T-helper 2 cell (primary cell): ENCODE measurements around the gene TBC1D24.
"Not testable (repeated sequence)": the region's sequence is repeated elsewhere in the genome, so short reads cannot be mapped to it uniquely, and the experiment has no call there.

Source experiments
- DNase-seq, 5 experiments: peaks; one replicate each; pipeline versions ENCODE4 v3.0.0 to v3.0.0-alpha.2; 2012 to 2022
- total RNA-seq, 2 donors: gene quantifications; one replicate each; lab custom pipeline; 2026; lab: John Stamatoyannopoulos, UW

The TBC1D24 gene
- total RNA-seq = 7.7 to 7.8 reads per million in 2 donors

GRCh38 chr16:2474877-2475412 lies at the start of gene TBC1D24:
Gene TBC1D24 (plus strand): TSS chr16:2475127. CDS start chr16:2496149, 21,022 bp downstream.
- DNase-seq = peak; percentile 63 to 82 (median 66)

DNA sequence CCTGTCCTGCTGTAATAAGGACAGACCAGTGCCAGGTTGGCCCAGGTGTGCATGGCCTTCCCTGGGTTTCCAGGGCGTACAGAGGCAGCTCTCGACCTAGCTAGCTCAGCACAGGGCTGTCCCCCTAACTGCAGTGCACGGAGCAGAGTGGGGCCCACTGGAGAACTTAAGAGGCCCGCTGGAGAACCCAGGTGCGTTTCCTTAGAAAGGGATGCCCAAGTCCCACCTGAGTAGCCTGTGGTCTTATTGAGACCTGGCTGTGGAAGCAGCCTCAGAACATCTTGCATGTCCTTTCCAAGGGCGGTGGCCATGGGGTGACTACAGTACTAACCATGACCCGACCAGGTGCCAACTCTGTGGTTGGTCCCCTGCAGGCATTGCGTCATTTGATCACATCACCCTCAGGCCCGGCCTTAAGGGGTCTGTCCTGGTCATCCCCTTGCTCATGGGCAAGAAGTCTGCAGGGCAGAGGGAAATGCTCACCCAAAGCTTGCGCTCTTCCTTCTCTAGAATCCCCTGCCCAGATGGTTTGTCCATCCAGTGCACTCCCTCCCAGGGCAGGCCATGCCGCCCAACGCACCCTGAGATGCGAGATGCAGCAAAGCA lies 49.0 kb upstream of the TBC1D24 start:
- DNase-seq = no peak

- no peak for DNase-seq
Measured at GRCh38 chr16:2426941-2427361, 48.0 kb upstream of the TBC1D24 start.

- no peak for DNase-seq
Measured at GRCh38 chr16:2427526-2427925, 47.4 kb upstream of the TBC1D24 start.

DNA sequence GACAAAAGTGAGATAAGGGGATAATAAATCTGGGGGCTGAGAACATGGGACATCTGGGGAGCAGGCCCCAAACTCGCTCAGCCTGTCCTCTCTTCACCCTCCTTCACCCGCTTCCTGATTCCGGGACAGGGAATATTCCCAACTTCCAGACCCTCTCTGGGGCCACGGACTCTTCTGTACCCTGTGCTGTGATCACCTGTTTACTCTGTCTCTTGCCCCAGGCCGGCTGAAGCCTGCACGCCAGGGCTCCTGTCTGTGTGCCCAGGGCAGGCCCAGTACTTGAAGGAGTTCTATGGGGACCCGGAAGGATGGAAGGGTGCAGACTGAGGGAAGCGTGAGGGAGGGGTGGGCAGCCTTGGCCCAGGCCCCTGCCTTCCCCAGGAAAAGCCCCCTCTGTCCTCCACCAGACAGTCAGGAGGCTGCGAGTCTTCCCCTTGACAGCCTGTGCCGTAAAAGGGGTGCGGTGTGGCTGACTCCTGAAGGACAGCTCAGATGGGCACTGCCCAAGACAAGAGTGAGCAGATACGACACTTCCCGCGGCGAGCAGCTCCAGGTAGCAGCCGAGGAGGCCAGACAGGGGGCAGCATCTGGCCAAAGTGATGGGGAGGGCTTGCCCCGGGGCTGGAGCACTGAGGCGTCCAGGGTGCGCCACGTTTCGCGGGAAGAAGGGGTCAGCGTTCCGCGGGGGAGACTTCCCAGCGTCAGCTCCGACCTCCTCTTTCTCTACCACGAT lies 46.7 kb upstream of the TBC1D24 start:
- peak in 1 of 5 experiments; percentile 15 for DNase-seq

GRCh38 chr16:2428784-2429033 lies 46.2 kb upstream of the TBC1D24 start:
- DNase-seq = no peak

DNA sequence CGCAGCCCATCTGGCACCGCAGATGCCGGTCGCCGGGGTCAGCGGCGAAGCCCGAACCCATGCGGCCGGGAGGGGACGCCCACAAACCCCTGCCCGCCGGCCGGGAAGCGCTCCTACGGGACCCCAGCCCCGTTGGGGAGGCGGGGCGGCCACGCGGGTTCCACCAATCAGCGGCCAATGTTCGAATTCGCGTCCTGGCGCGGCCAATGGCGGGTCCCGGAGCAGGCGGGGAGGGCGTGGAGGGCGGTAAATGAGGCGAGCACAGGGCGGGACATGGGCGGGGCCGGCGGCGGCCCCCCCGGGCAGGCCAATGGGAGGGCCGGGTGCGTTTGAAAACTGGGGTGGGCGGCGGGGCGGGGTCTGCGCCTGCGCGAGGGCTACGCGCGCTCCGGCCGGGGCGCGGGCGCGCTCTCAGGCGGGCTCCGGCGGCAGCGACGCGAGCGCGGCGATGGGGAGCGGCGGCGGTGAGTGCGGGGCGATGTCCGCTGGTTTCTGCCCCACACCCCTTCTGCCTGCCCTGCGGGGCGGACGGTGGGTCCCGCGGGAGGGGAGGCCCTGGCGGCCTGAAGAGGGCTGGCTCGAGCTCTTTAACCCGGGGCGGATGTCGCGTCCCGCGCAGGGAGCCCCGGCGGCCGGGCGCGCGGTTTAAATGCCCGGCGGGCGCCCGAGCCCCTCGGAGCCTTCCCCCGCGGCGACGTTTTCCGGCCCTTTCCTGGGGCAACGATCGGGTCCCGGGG lies 45.7 kb upstream of the TBC1D24 start, which contains the start of gene CCNF:
CCNF (plus strand) TSS at position 414 of the 737 bp plus-strand sequence; CDS start at position 449, 35 bp downstream.
- peak; percentile 84 to 98 (median 97) for DNase-seq

- DNase-seq = peak in 1 of 5 experiments; percentile 60
Measured at GRCh38 chr16:2429771-2430663, 44.9 kb upstream of the TBC1D24 start.

DNA sequence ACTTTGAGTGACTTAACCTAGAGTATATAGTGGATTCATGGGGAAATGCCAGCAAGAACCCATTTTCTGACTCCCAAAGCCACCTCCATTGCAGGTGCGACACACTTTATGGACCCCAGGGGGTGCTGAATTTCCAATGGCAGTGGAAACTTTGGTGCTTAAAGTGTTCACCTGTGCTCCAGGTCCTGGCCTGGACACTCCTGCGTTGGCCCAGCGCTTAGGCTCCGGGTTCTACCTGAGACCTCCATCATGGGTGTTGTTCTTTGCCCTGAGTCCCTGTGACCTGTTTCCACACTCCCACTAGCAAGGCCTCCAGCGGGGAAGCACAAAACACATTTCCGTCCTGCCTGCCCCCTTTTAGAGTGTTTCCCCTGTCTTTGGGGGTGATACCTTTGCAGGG lies 42.6 kb upstream of the TBC1D24 start:
- DNase-seq = no peak

- DNase-seq = no peak
Measured at GRCh38 chr16:2432801-2433505, 42.0 kb upstream of the TBC1D24 start.

DNA sequence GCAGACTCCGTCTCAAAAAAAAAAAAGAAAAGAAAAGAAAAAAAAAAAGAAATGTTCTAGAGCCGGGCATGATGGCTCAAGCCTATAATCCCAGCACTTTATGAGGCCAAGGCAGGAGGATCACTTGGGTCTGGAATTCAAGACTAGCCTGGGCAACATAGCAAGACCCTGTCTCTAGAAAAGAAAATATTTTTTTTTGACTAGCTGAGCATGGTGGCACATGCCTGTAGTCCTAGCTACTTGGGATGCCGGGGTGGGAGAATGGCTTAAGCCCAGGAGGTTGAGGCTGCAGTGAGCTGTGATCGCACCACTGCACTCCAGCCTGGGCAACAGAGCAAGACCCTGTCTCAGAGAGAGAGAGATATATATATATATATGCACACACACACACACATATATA lies 39.7 kb upstream of the TBC1D24 start:
- DNase-seq = not testable (repeated sequence)

GRCh38 chr16:2436110-2436509 lies 38.8 kb upstream of the TBC1D24 start:
- no peak for DNase-seq

GRCh38 chr16:2437032-2437790 lies 37.7 kb upstream of the TBC1D24 start:
- no peak for DNase-seq

GRCh38 chr16:2438121-2438520 lies 36.8 kb upstream of the TBC1D24 start:
- DNase-seq = no peak

- no peak for DNase-seq
Measured at GRCh38 chr16:2439598-2439997, 35.3 kb upstream of the TBC1D24 start.

DNA sequence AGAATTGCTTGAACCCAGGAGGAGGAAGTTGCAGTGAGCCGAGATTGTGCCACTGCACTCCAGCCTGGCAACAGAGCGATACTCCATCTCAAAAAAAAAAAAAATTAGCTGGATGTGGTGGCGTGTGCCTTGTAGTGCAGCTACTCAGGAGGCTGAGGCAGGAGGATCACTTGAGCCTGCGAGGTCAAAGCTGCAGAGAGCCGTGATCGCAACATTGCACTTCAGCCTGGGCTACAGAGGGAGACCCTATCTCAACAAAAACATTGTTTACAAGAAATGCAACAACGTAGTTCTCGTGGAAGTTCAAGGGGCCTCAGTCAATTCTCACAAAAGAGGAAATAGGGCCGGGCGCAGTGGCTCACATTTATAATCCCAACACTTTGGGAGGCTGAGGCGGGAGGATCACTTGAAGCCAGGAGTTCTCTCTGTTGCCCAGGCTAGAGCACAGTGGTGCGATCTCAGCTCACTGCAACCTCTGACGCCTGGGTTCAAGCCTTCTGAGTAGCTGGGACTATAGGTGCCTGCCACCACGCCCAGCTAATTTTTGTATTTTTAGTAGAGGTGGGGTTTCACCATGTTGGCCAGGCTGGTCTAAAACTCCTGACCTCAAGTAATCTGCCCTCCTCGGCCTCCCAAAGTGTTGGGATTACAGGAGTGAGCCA lies 33.7 kb upstream of the TBC1D24 start:
- DNase-seq = not testable (repeated sequence)

- DNase-seq = no peak
Measured at GRCh38 chr16:2443555-2443954, 31.4 kb upstream of the TBC1D24 start.

DNA sequence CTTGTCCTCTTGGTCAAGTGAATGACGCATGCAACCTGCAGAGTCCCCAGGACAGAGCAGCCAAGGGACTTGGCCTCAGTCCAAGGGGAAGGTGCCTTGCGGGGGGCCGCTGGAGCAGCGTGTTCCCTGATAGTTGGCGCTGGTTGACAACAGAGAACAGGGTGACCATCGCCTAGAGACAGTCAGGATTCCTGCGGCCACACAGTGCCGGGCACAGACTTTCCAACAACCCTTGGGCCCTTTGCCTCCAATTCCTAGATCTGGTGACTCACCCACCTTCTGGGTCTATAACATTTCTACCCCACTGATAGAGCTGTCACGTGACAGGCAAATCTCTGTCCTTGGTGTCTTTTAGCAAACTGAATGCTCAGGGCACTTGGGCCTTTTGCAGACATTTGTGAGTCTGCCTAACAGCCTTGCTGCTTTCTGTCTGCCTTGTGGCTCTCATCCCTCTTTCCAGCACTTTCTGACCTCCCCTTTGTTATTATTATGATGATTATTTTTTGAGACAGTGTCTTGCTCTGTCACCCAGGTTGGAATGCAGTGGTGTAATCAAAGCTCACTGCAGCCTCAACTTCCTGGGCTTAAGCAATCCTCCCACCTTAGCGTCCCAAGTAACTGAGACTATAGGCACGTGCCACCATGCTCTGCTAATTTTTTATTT lies 26.9 kb upstream of the TBC1D24 start:
- DNase-seq = no peak

GRCh38 chr16:2449118-2449517 lies 25.8 kb upstream of the TBC1D24 start:
- DNase-seq = no peak

GRCh38 chr16:2450535-2450934 lies 24.4 kb upstream of the TBC1D24 start:
- no peak for DNase-seq
